Measurements from ENCODE around the gene NAALADL2.

The NAALADL2 gene

GRCh38 chr3:174955513-174956016, 96.4 kb downstream of the NAALADL2 start:
- DNase-seq (ENCODE audit: low read depth), result no peak
- TF ChIP-seq, protein P1, sequence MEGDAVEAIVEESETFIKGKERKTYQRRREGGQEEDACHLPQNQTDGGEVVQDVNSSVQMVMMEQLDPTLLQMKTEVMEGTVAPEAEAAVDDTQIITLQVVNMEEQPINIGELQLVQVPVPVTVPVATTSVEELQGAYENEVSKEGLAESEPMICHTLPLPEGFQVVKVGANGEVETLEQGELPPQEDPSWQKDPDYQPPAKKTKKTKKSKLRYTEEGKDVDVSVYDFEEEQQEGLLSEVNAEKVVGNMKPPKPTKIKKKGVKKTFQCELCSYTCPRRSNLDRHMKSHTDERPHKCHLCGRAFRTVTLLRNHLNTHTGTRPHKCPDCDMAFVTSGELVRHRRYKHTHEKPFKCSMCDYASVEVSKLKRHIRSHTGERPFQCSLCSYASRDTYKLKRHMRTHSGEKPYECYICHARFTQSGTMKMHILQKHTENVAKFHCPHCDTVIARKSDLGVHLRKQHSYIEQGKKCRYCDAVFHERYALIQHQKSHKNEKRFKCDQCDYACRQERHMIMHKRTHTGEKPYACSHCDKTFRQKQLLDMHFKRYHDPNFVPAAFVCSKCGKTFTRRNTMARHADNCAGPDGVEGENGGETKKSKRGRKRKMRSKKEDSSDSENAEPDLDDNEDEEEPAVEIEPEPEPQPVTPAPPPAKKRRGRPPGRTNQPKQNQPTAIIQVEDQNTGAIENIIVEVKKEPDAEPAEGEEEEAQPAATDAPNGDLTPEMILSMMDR (IDR thresholded peaks at IDR 0.05; ENCODE audit: low read depth, low read length, missing control alignments), result no peak
- in situ Hi-C loops (cut with HindIII; ENCODE audit: low sequenced_read_pairs), result no loop called here

GRCh38 chr3:174957081-174957480, 97.9 kb downstream of the NAALADL2 start:
- in situ Hi-C loops (cut with HindIII; ENCODE audit: low sequenced_read_pairs), result no loop called here
- TF ChIP-seq, protein P1 (IDR thresholded peaks at IDR 0.05; ENCODE audit: low read depth, low read length, missing control alignments), result no peak
- no peak overlapping the region for H3K4me3 ChIP-seq (ENCODE audit: low read depth, low read length)
- no peak for DNase-seq (ENCODE audit: low read depth)

More at GRCh38 chr3:174955513-174956016, 96.4 kb downstream of the NAALADL2 start:
- no peak overlapping the region for H3K4me3 ChIP-seq (ENCODE audit: low read depth, low read length)

GRCh38 chr3:174957551-174958001, 98.4 kb downstream of the NAALADL2 start:
- TF ChIP-seq, protein P1 (IDR thresholded peaks at IDR 0.05; ENCODE audit: low read depth, low read length, missing control alignments), result no peak
- in situ Hi-C loops (cut with HindIII; ENCODE audit: low sequenced_read_pairs), result no loop called here
- no peak overlapping the region for H3K4me3 ChIP-seq (ENCODE audit: low read depth, low read length)
- no peak for DNase-seq (ENCODE audit: low read depth)

DNA sequence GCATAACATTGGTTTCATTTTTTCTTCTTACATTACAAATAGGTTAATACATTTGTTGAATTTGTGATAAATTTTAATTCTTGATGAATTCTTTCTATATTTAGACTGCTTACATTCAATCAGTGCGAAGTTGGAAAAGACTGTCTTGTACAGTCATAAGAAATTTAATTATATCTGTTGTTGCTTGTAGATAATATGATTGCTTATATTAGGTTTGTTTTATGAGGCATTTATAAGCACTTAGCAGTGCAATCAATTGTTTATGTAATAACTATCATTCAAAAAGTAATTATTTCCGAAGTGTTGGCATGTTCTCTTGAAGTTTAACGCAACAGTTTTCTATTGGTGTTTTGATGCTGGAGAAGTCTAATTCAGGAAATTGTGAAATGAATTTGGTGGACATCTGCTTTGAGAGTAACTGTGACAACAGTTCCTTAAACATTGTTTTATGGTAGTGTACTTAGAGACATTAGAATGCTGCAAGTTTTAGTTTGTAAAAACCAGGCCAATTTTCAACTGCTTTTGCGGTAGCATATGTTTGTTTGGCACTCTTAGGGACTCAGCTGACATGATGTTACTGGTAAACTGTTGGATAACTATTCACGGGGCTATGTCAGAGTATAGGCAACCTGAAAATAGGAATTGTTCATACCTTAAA, 99.7 kb downstream of the NAALADL2 start:
- TF ChIP-seq, protein P1 (IDR thresholded peaks at IDR 0.05; ENCODE audit: low read depth, low read length, missing control alignments), result no peak
- in situ Hi-C loops (cut with HindIII; ENCODE audit: low sequenced_read_pairs), result no loop called here
- no peak overlapping the region for H3K4me3 ChIP-seq (ENCODE audit: low read depth, low read length)
- no peak for DNase-seq (ENCODE audit: low read depth)

DNA sequence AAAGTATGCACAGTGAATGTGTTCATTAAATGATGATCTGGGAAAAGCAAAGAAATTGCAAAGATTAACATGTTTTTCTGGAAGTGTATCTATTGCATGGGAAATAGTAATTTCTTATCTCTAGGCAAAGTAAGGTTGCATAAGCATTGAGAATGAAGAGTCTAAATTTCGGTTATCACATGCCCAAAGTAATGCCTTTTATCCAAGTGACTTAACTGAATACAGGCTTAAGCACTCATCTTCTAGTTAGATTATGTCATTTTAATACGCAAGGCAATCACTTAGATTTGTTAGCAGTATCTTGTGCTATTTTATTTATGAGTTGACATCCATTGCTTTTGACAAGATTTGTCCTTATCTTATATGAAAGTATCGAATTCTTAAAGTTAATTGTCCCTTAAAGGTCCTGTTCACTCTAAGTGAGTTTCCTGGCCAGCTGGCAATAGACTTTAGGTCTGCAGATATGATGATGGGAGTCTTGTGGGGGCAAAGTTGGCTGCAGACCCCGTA, 100.5 kb downstream of the NAALADL2 start:
- in situ Hi-C loops (cut with HindIII; ENCODE audit: low sequenced_read_pairs), result no loop called here
- TF ChIP-seq, protein P1 (IDR thresholded peaks at IDR 0.05; ENCODE audit: low read depth, low read length, missing control alignments), result no peak
- H3K4me3 ChIP-seq (ENCODE audit: low read depth, low read length), result no peak overlapping the region
- DNase-seq (ENCODE audit: low read depth), result no peak

- TF ChIP-seq, protein P1 (IDR thresholded peaks at IDR 0.05; ENCODE audit: low read depth, low read length, missing control alignments), result no peak
- DNase-seq (ENCODE audit: low read depth), result no peak
- H3K4me3 ChIP-seq (ENCODE audit: low read depth, low read length), result no peak overlapping the region
- in situ Hi-C loops (cut with HindIII; ENCODE audit: low sequenced_read_pairs), result no loop called here
These were observed 101.8 kb downstream of the NAALADL2 start for GRCh38 chr3:174960898-174961297.

Data from astrocyte of the cerebellum (primary cell).